ENCODE data around the gene COA1.

DNA sequence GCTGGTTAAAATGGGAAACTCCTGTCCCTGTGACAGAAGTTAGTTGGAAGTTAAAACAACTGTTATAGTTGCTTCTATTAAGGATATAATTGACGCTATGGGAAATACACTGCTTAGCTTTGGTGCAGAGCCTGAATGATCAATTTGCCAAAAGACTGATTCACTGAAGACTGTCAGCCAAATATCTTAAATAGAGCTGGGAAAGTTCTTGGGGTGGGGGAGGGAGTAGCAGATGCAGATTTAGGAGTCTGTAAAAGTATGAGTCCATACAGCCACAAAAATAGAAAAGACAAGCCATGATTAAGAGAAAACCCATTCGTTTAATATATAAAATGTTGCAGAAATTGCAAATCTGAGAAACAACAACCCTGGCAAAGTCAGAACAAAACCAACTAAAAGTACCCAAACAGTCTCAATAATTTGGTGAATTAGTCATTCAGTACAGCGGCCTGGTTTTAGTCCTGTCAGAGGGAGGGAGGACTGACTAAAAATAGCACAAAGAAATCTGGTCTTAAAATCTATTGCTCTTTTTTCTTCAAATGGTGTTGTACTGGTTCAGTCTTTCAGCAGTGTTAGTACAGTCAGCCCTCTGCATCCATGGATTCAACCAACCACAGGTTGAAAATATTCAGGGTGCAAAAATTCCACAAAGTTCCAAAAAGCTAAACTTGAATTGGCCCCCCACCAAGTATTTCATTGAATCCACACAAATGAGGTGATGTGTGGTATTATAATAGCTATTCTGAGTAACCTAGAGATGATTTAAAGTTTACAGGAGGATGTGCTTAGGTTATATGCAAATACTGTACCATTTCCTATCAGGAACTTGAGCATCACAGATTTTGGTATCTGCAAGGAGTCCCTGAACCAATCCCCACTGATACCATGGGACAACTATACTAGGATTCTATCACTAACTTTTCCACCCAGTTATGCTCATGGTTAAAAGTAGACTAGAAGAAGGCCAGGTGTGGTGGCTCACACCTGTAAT lies 116.4 kb downstream of the COA1 start:
- no peak for TF ChIP-seq EZH2 (IDR thresholded peaks at IDR 0.05; ENCODE audit: borderline replicate concordance, insufficient read depth, low read depth, low read length, poor library complexity, severe bottlenecking)
- TF ChIP-seq, protein P1, sequence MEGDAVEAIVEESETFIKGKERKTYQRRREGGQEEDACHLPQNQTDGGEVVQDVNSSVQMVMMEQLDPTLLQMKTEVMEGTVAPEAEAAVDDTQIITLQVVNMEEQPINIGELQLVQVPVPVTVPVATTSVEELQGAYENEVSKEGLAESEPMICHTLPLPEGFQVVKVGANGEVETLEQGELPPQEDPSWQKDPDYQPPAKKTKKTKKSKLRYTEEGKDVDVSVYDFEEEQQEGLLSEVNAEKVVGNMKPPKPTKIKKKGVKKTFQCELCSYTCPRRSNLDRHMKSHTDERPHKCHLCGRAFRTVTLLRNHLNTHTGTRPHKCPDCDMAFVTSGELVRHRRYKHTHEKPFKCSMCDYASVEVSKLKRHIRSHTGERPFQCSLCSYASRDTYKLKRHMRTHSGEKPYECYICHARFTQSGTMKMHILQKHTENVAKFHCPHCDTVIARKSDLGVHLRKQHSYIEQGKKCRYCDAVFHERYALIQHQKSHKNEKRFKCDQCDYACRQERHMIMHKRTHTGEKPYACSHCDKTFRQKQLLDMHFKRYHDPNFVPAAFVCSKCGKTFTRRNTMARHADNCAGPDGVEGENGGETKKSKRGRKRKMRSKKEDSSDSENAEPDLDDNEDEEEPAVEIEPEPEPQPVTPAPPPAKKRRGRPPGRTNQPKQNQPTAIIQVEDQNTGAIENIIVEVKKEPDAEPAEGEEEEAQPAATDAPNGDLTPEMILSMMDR (IDR thresholded peaks at IDR 0.05), result no peak
